Activated naive CD4-positive, alpha-beta T cell (primary cell): Measurements from ENCODE around the gene IMMT.
"Not testable (repeated sequence)": the region's sequence is repeated elsewhere in the genome, so short reads cannot be mapped to it uniquely, and the experiment has no call there.

Source experiments
- DNase-seq, 4 experiments: peaks; one replicate each; lab custom pipeline; 2025; lab: John Stamatoyannopoulos, UW

IMMT gene

GRCh38 chr2:86200564-86200963 lies 5.3 kb upstream of the IMMT start:
- DNase-seq: not testable (repeated sequence)

- no peak for DNase-seq
Measured at GRCh38 chr2:86199834-86200177, 4.5 kb upstream of the IMMT start.

GRCh38 chr2:86195808-86196387 lies 636 bp upstream of the IMMT start:
- no peak for DNase-seq

GRCh38 chr2:86194751-86195054 lies 559 bp downstream of the IMMT start:
- no peak for DNase-seq

GRCh38 chr2:86193901-86194567 lies 1.2 kb downstream of the IMMT start:
- no peak for DNase-seq

GRCh38 chr2:86189782-86190416 lies 5.4 kb downstream of the IMMT start:
- DNase-seq: no peak

GRCh38 chr2:86186431-86186830 lies 8.8 kb downstream of the IMMT start:
- DNase-seq: no peak

GRCh38 chr2:86185517-86186212 lies 9.6 kb downstream of the IMMT start:
- DNase-seq: no peak

- DNase-seq: no peak
Measured at GRCh38 chr2:86176597-86176996, 18.7 kb downstream of the IMMT start.

- DNase-seq: no peak
Measured at GRCh38 chr2:86175828-86176227, 19.4 kb downstream of the IMMT start.

GRCh38 chr2:86174445-86174844 lies 20.8 kb downstream of the IMMT start:
- no peak for DNase-seq

GRCh38 chr2:86172610-86173009 lies 22.7 kb downstream of the IMMT start:
- no peak for DNase-seq

GRCh38 chr2:86171295-86171694 lies 24.0 kb downstream of the IMMT start:
- DNase-seq: no peak

- no peak for DNase-seq
Measured at GRCh38 chr2:86170449-86170848, 24.8 kb downstream of the IMMT start.

GRCh38 chr2:86160156-86160952 lies 34.9 kb downstream of the IMMT start:
- no peak for DNase-seq

GRCh38 chr2:86158286-86158685 lies 37.0 kb downstream of the IMMT start:
- no peak for DNase-seq

GRCh38 chr2:86157009-86157556 lies 38.2 kb downstream of the IMMT start:
- no peak for DNase-seq

GRCh38 chr2:86150502-86150901 lies 44.8 kb downstream of the IMMT start:
- DNase-seq: no peak

GRCh38 chr2:86147793-86148192 lies 47.5 kb downstream of the IMMT start:
- DNase-seq: no peak

GRCh38 chr2:86143926-86144685 lies 51.2 kb downstream of the IMMT start:
- DNase-seq: no peak

GRCh38 chr2:86143307-86143706 lies 52.0 kb downstream of the IMMT start:
- no peak for DNase-seq
